Stomach (tissue), 9 donors: Measurements from ENCODE around the gene HK1. TPM values are rescaled to one million over a fixed set of nuclear protein-coding genes. Genes with fewer than 3 reads are reported as not detected.

Experiments used
- DNase-seq, 2 donors: peaks; one replicate each; pipeline versions ENCODE4 v3.0.0 to v3.0.0-alpha.2; 2013 to 2019
- H3K27ac ChIP-seq, 5 donors: fragments of 200-600 bp in 4 of 5; sonication (generic) in 4 of 5; one replicate each; pipeline ENCODE4 v1.5.1; 2013 to 2019; ENCODE audit warnings: mild to moderate bottlenecking in 1 of 5, moderate library complexity in 1 of 5
- H3K27me3 ChIP-seq, 3 donors: fragments of 200-600 bp; sonication (generic); one replicate each; pipeline ENCODE4 v1.5.1; 2017 to 2019; ENCODE audit warnings: mixed run types in 1 of 3
- H3K36me3 ChIP-seq, 4 donors: fragments of 200-600 bp; sonication (generic); 1 replicate in 3 of 4; 2 replicates in 1 of 4; pipeline ENCODE4 v1.5.1; 2016 to 2019
- H3K4me1 ChIP-seq, 4 donors: fragments of 200-600 bp; sonication (generic); one replicate each; pipeline ENCODE4 v1.5.1; 2016 to 2019
- H3K4me3 ChIP-seq, 4 donors: fragments of 200-600 bp; sonication (generic) in 3 of 4; one replicate each; pipeline ENCODE4 v1.5.1; 2016 to 2019; ENCODE audit warnings: mild to moderate bottlenecking in 1 of 4
- H3K9me3 ChIP-seq, 4 donors: fragments of 200-600 bp; sonication (generic); one replicate each; pipeline ENCODE4 v1.5.1; 2016 to 2019
- CTCF ChIP-seq, 7 experiments: fragments of 450-650 bp in 4 of 7; fragments of 200-600 bp in 3 of 7; sonication (generic) in 3 of 7; IDR thresholded peaks; one replicate each; pipeline ENCODE4 v1.5.1; 2016 to 2019; ENCODE audit warnings: antibody characterized with exemption in 7 of 7, control low read depth in 2 of 7, mild to moderate bottlenecking in 1 of 7
- EP300 ChIP-seq: sonication (generic); formaldehyde crosslinking; IDR thresholded peaks from one replicate; pipeline ENCODE4 v1.6.1; 2017; ENCODE audit warnings: antibody characterized with exemption
- POLR2A ChIP-seq, 4 donors: fragments of 450-650 bp; IDR thresholded peaks; one replicate each; pipeline ENCODE4 v1.6.1; 2016; ENCODE audit warnings: antibody characterized with exemption in 4 of 4, control low read depth in 2 of 4, mild to moderate bottlenecking in 1 of 4, moderate library complexity in 1 of 4
- POLR2AphosphoS5 ChIP-seq, 3 donors: sonication (generic); formaldehyde crosslinking; IDR thresholded peaks; one replicate each; pipeline ENCODE4 v1.6.1; 2016; ENCODE audit warnings: antibody characterized with exemption in 3 of 3
- WGBS, 5 donors: extraction: QIAGEN DNeasy Blood & Tissue Kit in 3 of 5; methylation state at CpG; one replicate each; pipeline versions ENCODE4 v1.1.5 to v1.1.7; 2013 to 2018; 5-methylcytosine and 5-hydroxymethylcytosine counted together
- intact Hi-C: fragments of 100-400 bp; cut with DNase I; formaldehyde crosslinking; loops from one replicate; pipeline ENCODE4 v1.15.1; 2023; ENCODE audit warnings: low total_unique reads
- polyA plus RNA-seq, 3 donors: library from polyadenylated mRNA; stranded (reverse); fragments of 200-250 nt; gene quantifications; one replicate each; pipeline ENCODE4 v1.2.3, GENCODE V29; 2013
- total RNA-seq, 5 donors: library from RNA; depleted of rRNA; stranded (reverse); fragments of >200 nt; gene quantifications; one replicate each; pipeline versions ENCODE4 v1.1.0 to v1.2.3, GENCODE V29; 2014 to 2016
- donor health status: healthy with polysubstance abuse.
- donor health status: Bipolar disorder and iron deficiency.
- donor health status: healthy.

HK1 gene
- total and polyA plus RNA-seq, 8 donors = 32.7 to 60.9 (median 50.8) TPM

- 78 to 92% (median 84%) methylated on average over 2 of the region's 2 CpGs for WGBS, 5 donors
- TF ChIP-seq POLR2AphosphoS5 (IDR thresholded peaks at IDR 0.05) (no peak), POLR2A (IDR thresholded peaks at IDR 0.05) (no peak), EP300 (no peak), CTCF (IDR thresholded peaks at IDR 0.05) (no peak)
- intact Hi-C loops = loop anchor here (10.0 kb wide), 1 partner anchor 201 kb away; the partner anchor contains the start of gene FAM241B
These were observed 155.9 kb downstream of the HK1 start for GRCh38 chr10:69434169-69434568.

DNA sequence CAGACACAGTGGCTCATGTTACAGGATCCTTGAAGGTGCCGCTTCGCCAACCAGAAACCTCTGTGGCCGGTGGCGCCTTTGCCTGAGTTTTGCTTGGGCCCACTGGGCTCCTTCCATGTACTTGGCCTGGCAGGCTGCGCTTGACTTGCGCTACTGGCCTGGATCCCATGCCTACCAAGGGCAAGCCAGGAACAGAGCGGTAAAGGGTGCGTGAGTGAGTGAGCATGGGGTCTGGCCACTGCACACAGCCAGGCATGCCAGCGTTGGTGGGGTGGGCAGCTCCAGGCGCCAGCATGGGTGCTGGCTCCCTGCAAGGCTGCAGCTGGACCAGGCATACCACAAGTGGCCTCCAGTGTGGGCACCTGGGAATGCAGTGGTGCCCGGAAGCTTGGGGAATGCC, 156.6 kb downstream of the HK1 start:
- no peak overlapping the region for H3K4me3 ChIP-seq
- intact Hi-C loops = loop anchor here (10.0 kb wide), 1 partner anchor 200 kb away; the partner anchor contains the start of gene FAM241B
- H3K4me1 ChIP-seq = peaks cover 16 to 30% (median 19%) of the 10 kb centered on the region in 4 donors
- 95 to 99% (median 98%) methylated on average over 5 to 11 of the region's 11 CpGs for WGBS, 5 donors
- no peaks in the 10 kb centered on the region for H3K36me3 ChIP-seq
- no peaks in the 10 kb centered on the region for H3K9me3 ChIP-seq
- no peaks in the 10 kb centered on the region for H3K27me3 ChIP-seq
- no peak for DNase-seq
- TF ChIP-seq CTCF (IDR thresholded peaks at IDR 0.05) (no peak), POLR2AphosphoS5 (IDR thresholded peaks at IDR 0.05) (no peak), POLR2A (IDR thresholded peaks at IDR 0.05) (no peak), EP300 (no peak)
- H3K27ac ChIP-seq = no peak overlapping the region

More at GRCh38 chr10:69434169-69434568, 155.9 kb downstream of the HK1 start:
- H3K4me1 ChIP-seq = peaks cover 9 to 22% (median 11%) of the 10 kb centered on the region in 4 donors
- no peak for DNase-seq
- H3K4me3 ChIP-seq = no peak overlapping the region
- no peaks in the 10 kb centered on the region for H3K27me3 ChIP-seq
- no peaks in the 10 kb centered on the region for H3K36me3 ChIP-seq
- no peak overlapping the region for H3K27ac ChIP-seq
- no peaks in the 10 kb centered on the region for H3K9me3 ChIP-seq

DNA sequence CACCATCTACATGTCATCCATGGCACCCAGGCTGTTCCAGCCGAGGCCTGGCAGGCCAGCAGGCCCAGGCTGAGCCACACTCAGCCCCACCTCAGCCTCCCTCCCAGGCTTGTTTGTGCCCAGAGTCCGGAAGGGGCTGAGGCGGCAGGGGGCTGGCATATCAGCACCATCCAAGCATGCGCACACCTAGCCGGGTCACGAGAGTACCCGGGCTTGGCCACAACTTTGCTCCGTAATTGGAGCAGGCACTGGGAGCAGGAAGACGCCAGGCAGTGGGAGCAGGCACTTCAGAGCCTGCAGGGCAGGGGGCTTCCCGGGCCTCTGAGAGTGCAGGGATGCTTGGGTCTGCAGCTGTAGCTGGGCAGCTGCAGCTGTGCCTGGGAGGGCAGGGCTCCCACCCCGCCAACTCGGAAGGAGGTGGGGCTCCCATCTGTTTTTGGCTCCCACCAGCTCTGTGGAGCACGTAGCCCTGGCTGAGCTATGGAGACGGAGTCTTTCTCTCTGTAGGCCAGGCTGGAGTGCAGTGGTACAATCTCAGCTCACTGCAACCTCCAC, 157.7 kb downstream of the HK1 start:
- peaks cover 21 to 36% (median 23%) of the 10 kb centered on the region in 4 donors for H3K4me1 ChIP-seq
- H3K4me3 ChIP-seq = no peak overlapping the region
- intact Hi-C loops = loop anchor here (10.0 kb wide), 1 partner anchor 199 kb away; the partner anchor contains the start of gene FAM241B
- TF ChIP-seq POLR2AphosphoS5 (IDR thresholded peaks at IDR 0.05) (no peak), EP300 (no peak), CTCF (IDR thresholded peaks at IDR 0.05) (no peak), POLR2A (IDR thresholded peaks at IDR 0.05) (no peak)
- no peaks in the 10 kb centered on the region for H3K36me3 ChIP-seq
- no peak for DNase-seq
- no peaks in the 10 kb centered on the region for H3K9me3 ChIP-seq
- H3K27ac ChIP-seq = no peak overlapping the region
- WGBS, 5 donors = 91 to 96% (median 96%) methylated on average over 12 to 14 of the region's 14 CpGs
- no peaks in the 10 kb centered on the region for H3K27me3 ChIP-seq

- no peaks in the 10 kb centered on the region for H3K9me3 ChIP-seq
- intact Hi-C loops = loop anchor here (10.0 kb wide), 1 partner anchor 197 kb away; the partner anchor contains the start of gene FAM241B
- peaks cover 21 to 36% (median 23%) of the 10 kb centered on the region in 4 donors for H3K4me1 ChIP-seq
- WGBS, 5 donors = 86 to 93% (median 89%) methylated on average over 13 of the region's 13 CpGs
- TF ChIP-seq POLR2AphosphoS5 (IDR thresholded peaks at IDR 0.05) (no peak), EP300 (no peak), POLR2A (IDR thresholded peaks at IDR 0.05) (no peak), CTCF (IDR thresholded peaks at IDR 0.05) (no peak)
- H3K27me3 ChIP-seq = no peaks in the 10 kb centered on the region
- H3K36me3 ChIP-seq = no peaks in the 10 kb centered on the region
- H3K27ac ChIP-seq = peak overlapping the region in 4 of 5 donors; percentile 69 to 90 (median 84)
- no peak overlapping the region for H3K4me3 ChIP-seq
- no peak for DNase-seq
These were observed 159.3 kb downstream of the HK1 start for GRCh38 chr10:69437321-69438259.
